ENCODE measurements around the gene OR10D3.

OR10D3 gene

DNA sequence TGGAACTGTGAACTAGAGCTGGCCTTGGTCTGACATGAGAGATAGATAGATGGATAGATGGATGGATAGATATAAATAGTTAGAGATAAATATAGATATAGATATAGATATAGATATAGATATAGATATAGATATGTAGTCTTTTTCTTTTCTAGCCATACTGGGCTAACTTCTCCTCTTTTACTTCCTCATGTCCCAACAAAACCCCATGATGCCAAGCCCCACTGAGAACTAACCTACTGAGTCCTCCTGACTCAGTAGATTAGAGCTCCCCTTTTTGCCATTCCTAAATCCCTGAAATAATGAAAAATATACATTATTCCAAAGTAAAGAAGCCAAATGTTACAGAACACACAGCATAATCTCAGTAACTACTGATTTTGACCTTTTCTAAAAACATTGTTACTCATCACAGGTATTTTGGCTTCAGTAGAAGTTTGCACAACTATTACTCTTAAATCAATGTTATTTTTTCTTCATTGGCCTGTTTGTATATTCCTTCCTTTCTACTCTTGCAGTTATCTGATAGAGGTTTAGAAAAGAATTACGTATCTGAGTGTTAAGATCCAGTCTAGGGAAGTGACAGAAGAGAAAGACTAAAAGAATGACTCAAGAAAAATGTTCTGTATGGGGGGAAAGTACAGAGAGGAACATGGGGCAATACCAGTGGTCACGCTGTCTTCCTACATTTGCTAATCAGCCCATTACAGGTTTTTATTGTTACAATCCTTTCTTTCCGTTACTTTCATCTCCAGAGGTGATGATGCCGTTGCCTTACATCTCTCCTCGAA lies 6.0 kb upstream of the OR10D3 start:
- DNase-seq (ENCODE audit: low spot score in 2 of 2) (no peak), ATAC-seq (no peak)
- no peaks in the 10 kb centered on the region for H3K4me1 Mint-ChIP-seq
- H3K27ac Mint-ChIP-seq: no peak overlapping the region
- no peaks in the 10 kb centered on the region for H3K9me3 Mint-ChIP-seq
- no peaks in the 10 kb centered on the region for H3K36me3 Mint-ChIP-seq
- H3K4me3 Mint-ChIP-seq: no peak overlapping the region

DNA sequence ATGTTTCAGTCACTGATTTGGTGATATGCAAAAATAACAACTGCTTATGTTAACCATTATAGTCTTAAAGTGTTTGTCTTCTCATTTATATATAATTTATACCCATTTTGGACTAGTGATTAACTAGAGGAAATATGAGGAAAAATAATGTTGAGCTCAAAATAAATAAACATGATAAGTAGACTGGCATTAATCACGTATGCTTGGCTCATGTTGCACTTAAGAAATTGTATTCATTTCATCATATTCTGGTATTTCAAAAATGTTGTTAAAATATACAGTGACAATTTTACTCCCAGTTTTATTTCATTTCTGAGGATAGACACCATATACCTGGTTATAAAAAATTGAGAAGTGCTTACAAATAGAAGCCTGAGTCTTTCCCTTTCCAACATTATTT lies 3.8 kb upstream of the OR10D3 start:
- Mint-ChIP-seq H3K9me3 (no peaks in the 10 kb centered on the region), H3K4me1 (no peaks in the 10 kb centered on the region), H3K4me3 (no peak overlapping the region), H3K36me3 (no peaks in the 10 kb centered on the region), H3K27ac (no peak overlapping the region)
- ATAC-seq: no peak
- no peak for DNase-seq (ENCODE audit: low spot score in 2 of 2)

DNA sequence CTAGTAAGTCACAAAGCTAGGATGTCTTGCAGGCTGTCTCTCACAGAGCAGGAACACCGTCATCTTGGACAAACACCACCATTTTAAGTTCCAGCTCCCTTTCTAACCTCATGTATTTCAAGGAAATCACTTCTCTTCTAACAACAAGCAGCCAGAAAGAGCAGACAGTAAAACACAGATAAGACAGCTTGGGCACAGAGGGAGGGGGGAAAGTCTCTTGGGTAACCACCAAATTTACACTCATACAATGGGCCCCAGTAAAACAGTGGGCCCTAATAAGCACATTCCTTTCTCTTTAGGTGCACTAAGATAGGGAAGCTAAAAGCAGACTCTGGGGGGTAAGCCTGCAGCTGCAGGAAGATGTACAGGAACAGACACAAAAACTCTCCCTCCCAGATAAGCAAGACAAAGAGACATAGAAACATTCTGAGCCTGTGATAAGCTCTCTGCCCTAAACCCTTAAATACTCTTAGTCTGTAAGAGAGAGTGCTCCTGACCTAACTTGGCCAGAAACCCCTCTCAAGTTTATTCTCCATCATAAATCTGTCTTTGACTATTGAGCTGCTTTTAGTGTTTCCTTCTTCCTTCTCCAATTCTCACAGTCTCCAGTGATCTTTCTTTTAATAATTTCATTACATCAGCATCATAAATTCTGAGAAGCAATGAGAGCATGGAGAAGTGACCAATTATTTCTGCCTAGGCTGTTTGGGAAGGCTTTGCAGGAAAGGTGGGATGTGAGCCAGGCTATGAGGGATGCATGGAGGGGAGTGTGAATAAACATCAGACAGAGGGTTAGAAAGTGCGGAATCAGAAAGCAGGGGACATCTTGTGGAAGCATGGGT lies 7.4 kb downstream of the OR10D3 start:
- no peak overlapping the region for H3K27ac Mint-ChIP-seq
- ATAC-seq (no peak), DNase-seq (ENCODE audit: low spot score in 2 of 2) (no peak)

DNA sequence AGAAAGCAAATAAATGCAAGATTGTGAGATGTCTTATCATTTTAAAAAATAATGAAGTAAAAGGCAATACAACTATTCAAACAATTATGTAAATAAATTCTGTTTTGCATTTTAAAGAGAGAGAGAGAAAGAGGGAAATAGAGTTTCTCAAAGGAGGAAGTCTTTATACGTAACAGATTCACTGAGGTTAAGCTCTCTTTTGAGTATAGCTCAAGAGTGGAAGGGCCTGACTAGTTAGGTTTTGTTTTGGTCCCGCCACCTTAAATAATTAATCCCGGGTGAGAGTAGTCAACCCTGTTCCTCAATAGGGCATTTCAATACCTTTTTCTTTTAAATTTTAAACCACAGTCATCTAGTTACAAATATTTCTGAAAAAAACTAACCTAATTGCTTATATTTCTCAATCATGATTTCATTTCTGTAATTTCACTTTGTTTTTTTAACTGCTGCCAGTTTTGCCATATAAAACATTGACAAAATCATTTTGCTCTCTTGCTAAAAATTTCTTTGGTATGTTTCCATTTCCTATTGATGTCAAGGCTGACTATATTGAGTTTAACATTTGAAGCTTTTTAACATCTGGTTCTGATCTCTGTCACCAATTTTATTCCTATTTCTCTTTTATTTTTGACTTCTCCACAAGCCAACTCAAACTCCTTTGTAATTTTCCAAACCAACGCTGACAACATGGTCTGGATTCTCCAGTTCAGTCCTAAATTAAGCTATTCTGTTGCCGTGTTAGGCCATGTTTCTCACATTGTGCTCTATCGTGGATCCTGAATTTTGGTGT lies 10.3 kb downstream of the OR10D3 start:
- no peaks in the 10 kb centered on the region for H3K36me3 Mint-ChIP-seq
- ATAC-seq (no peak), DNase-seq (ENCODE audit: low spot score in 2 of 2) (no peak)

More for the DNA sequence above, 7.4 kb downstream of the OR10D3 start:
- H3K4me3 Mint-ChIP-seq: no peak overlapping the region
- no peaks in the 10 kb centered on the region for H3K4me1 Mint-ChIP-seq
- no peaks in the 10 kb centered on the region for H3K36me3 Mint-ChIP-seq
- peaks cover 3% of the 10 kb centered on the region for H3K9me3 Mint-ChIP-seq

DNA sequence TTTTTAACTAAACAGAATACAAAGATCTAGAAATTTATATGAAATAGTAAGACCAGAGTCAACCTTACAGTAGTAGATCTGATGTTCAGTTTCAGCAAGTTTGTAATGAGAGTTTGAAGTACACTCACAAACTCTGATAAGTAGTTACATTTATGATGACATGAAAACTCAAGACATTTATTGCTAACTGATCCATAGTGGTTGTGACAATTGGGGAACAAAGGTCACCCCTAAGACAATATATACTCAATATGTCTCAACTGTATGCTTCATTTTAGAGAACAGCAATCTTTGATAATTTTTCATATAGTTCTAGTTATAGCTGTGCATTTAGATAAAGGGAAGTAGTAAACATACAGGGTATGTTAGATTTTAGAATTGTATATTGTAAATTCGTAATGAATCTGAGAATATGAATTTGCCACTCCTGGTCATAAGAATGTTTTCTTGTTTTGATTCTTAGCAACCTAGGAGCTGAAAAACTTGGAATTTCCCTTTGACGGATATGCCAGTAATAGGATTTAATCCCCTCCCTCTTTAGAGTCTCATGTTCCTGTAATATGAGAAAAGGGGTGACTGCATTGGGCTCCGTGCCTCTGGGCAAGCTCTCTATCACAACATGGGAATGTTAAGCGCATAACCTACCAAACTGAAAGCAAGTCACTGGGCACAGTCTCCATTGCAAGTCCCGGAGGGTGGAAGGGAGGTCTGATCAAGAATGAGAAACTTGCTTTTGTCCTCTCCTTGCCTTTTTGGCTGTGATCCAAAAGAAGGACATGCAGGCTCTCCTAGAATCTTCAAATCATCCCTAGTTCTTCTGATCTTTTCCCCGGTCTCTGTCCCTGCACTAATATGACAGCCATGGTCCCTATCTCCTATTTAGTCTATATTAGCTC lies 11.4 kb downstream of the OR10D3 start:
- Mint-ChIP-seq H3K4me1 (no peaks in the 10 kb centered on the region), H3K27ac (no peak overlapping the region), H3K4me3 (no peak overlapping the region), H3K36me3 (no peaks in the 10 kb centered on the region), H3K9me3 (no peaks in the 10 kb centered on the region)
- ATAC-seq (no peak), DNase-seq (ENCODE audit: low spot score in 2 of 2) (no peak)

More for the DNA sequence above, 10.3 kb downstream of the OR10D3 start:
- no peaks in the 10 kb centered on the region for H3K9me3 Mint-ChIP-seq
- H3K4me1 Mint-ChIP-seq: no peaks in the 10 kb centered on the region
- no peak overlapping the region for H3K27ac Mint-ChIP-seq
- no peak overlapping the region for H3K4me3 Mint-ChIP-seq

DNA sequence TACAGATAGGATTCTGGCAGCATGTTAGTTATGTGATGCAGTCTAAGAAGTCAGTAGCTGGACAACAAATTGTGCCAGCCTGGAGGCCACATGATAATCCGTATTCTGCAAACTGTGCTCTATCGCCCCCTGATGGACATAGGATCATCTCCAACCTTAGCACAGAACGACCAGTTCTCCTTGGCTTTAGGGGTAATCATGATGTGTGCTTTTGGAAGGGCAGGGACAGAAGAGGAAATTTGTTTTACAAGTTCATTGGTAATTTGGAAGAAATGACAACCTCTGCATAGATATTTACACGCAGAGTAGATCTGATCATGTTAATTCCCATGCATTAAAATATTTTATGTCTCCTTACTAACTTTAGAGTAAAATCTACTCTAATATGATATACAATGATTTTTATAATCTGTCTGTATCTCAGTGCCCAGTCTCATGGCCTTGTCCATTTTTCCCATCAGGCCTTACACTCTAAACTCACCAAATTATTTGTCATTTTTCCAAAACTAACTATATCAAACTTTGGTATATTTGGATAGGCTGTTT lies 12.1 kb downstream of the OR10D3 start:
- H3K27ac Mint-ChIP-seq: no peak overlapping the region
- ATAC-seq: peak; percentile 71
- peak in 1 of 2 donors; percentile 54 for DNase-seq (ENCODE audit: low spot score in 2 of 2)

DNA sequence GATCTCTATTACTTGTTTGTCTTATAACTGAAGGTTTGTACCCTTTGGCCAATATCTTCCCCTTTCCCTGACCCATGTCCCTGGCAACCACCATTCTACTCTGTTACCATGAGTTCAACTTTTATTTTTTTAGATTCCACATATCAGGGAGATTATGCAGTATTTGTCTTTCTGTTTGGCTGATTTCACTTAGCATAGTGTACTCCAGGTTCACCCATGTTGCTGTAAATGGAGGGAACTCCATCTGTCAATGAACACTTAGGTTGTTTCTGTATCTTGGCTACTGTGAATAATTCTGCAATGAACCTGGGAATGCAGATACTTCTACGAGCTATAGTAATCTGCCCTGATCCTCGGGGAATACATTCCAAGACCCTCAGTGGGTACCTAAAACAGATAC lies 14.9 kb downstream of the OR10D3 start:
- Mint-ChIP-seq H3K9me3 (no peaks in the 10 kb centered on the region), H3K36me3 (no peaks in the 10 kb centered on the region), H3K4me1 (no peaks in the 10 kb centered on the region), H3K4me3 (no peak overlapping the region), H3K27ac (no peak overlapping the region)
- no peak for ATAC-seq
- DNase-seq (ENCODE audit: low spot score in 2 of 2): no peak

More for the DNA sequence above, 12.1 kb downstream of the OR10D3 start:
- no peaks in the 10 kb centered on the region for H3K9me3 Mint-ChIP-seq
- H3K36me3 Mint-ChIP-seq: no peaks in the 10 kb centered on the region
- no peak overlapping the region for H3K4me3 Mint-ChIP-seq
- H3K4me1 Mint-ChIP-seq: no peaks in the 10 kb centered on the region

DNA sequence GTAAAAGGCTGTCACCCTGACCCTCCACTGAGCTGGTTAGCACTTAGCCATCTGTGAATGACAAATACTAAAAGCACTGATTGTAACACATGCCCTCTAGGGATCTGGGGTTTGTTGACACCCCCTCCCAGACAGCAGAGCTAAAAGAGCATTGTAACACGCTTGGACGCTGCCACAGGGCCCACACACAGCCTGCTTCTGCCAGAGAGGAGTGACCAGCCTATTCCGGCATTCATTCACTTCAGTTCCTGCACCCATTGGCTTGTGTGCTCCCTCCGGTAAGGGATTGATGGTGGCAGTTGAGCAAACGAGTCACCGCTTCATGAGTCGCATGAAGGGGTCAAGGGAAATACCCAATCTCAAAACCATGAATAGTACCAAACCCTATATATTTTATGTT lies 15.8 kb downstream of the OR10D3 start:
- H3K27ac Mint-ChIP-seq: no peak overlapping the region
- H3K36me3 Mint-ChIP-seq: no peaks in the 10 kb centered on the region
- H3K4me1 Mint-ChIP-seq: no peaks in the 10 kb centered on the region
- DNase-seq (ENCODE audit: low spot score in 2 of 2) (no peak), ATAC-seq (no peak)
- no peaks in the 10 kb centered on the region for H3K9me3 Mint-ChIP-seq
- H3K4me3 Mint-ChIP-seq: no peak overlapping the region

DNA sequence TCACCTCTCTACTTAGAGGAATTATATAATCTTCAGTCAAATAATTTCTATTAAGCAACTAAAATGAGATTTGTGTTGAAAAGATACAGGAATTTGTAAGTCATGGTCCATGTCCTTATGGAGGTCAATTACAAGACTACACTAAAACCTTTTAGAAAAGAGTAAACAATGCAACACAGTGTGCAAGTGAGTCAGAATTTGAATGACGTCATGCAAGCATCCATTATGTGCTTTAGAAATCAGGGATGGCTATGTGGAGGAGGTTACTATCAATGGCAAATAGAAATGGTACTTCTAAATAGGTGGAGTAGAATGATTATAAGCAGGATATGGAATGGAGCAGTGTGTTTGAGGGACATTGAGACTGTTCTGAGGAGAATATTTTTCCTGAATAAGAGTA lies 16.6 kb downstream of the OR10D3 start:
- no peaks in the 10 kb centered on the region for H3K4me1 Mint-ChIP-seq
- no peaks in the 10 kb centered on the region for H3K36me3 Mint-ChIP-seq
- H3K4me3 Mint-ChIP-seq: no peak overlapping the region
- no peaks in the 10 kb centered on the region for H3K9me3 Mint-ChIP-seq
- ATAC-seq (no peak), DNase-seq (ENCODE audit: low spot score in 2 of 2) (no peak)
- no peak overlapping the region for H3K27ac Mint-ChIP-seq

DNA sequence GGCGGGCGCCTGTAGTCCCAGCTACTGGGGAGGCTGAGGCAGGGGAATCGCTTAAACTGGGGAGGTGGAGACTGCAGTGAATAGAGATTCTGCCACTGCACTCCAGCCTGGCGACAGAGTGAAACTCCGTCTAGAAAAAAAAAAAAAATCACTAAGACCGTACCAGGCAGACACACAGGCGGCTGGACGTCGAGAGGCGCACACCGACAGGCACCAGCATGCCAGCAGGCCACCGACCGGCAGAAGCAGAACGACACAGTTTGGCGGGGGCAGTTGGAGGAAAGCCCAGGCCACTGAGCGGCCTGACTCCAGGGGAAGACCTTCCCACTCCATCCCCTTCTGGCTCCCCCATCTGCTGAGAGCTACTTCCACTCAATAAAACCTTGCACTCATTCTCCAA lies 17.5 kb downstream of the OR10D3 start:
- no peaks in the 10 kb centered on the region for H3K4me1 Mint-ChIP-seq
- ATAC-seq (no peak), DNase-seq (ENCODE audit: low spot score in 2 of 2) (no peak)
- no peaks in the 10 kb centered on the region for H3K36me3 Mint-ChIP-seq
- H3K27ac Mint-ChIP-seq: no peak overlapping the region
- no peaks in the 10 kb centered on the region for H3K9me3 Mint-ChIP-seq
- H3K4me3 Mint-ChIP-seq: no peak overlapping the region

DNA sequence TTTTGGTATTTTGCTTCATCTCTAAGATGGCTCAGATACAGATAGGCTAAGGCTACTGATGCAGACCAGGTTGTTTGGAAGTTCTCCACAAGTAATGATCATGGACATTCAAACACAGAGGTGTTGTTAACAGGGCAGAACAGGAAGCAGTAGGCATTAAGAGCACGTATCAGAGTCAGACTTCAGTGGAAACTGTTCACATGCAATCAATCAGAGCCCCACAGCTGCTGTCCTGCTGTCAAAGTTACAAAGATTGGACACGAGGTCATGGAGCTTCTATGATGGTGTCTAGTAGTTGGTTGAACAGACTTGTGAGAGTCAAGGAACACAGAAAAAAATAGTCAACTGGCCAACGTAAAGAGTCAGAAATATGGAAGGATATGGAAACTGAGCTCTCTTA lies 19.8 kb downstream of the OR10D3 start:
- ATAC-seq (no peak), DNase-seq (ENCODE audit: low spot score in 2 of 2) (no peak)
- H3K4me3 Mint-ChIP-seq: no peak overlapping the region
- H3K36me3 Mint-ChIP-seq: no peaks in the 10 kb centered on the region
- no peaks in the 10 kb centered on the region for H3K9me3 Mint-ChIP-seq
- H3K27ac Mint-ChIP-seq: no peak overlapping the region
- H3K4me1 Mint-ChIP-seq: no peaks in the 10 kb centered on the region

DNA sequence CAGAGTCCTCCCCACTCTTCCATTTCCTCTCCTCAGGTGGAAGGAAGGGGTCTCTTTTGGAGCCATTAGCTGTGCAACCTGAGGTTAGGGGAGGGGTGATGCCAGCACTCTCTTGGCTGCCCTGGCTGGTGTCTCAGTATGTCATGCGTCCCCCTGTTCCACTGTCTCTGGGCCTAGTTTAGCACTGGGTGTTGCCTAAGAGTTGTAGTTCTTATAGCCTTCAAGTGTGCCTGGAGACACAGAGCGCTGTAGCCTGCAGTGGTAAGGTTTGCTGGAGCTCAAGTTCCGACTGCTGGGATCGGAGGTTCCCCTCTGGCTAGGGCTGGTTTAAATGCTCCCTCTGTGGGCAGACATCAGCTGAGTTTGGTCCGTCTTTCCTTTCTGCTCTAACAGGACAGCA lies 20.9 kb downstream of the OR10D3 start:
- ATAC-seq: peak; percentile 42
- H3K9me3 Mint-ChIP-seq: no peaks in the 10 kb centered on the region
- no peak for DNase-seq (ENCODE audit: low spot score in 2 of 2)
- H3K27ac Mint-ChIP-seq: no peak overlapping the region
- H3K4me1 Mint-ChIP-seq: no peaks in the 10 kb centered on the region
- H3K4me3 Mint-ChIP-seq: no peak overlapping the region
- no peaks in the 10 kb centered on the region for H3K36me3 Mint-ChIP-seq

DNA sequence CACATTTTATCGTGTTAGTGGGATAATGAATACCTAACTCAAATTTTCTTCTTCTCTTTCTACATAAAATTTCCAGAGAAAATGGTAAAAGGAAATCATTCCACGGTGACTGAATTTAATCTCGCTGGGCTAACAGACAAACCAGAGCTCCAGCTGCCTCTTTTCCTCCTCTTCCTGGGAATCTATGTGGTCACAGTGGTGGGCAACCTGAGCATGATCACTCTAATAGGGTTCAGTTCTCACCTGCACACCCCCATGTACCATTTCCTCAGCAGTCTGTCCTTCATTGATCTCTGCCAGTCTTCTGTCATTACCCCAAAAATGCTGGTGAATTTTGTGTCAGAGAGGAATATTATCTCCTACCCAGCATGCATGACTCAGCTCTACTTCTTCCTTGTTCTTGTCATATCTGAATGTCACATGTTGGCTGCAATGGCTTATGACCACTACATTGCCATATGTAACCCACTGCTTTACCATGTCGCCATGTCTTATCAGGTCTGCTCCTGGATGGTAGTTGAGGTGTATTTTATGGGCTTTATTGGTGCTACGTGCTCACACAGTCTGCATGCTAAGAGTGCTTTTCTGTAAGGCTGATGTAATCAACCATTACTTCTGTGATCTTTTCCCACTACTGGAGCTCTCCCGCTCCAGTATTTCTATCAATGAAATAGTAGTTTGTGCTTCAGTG lies 24.1 kb downstream of the OR10D3 start:
- no peak overlapping the region for H3K27ac Mint-ChIP-seq

DNA sequence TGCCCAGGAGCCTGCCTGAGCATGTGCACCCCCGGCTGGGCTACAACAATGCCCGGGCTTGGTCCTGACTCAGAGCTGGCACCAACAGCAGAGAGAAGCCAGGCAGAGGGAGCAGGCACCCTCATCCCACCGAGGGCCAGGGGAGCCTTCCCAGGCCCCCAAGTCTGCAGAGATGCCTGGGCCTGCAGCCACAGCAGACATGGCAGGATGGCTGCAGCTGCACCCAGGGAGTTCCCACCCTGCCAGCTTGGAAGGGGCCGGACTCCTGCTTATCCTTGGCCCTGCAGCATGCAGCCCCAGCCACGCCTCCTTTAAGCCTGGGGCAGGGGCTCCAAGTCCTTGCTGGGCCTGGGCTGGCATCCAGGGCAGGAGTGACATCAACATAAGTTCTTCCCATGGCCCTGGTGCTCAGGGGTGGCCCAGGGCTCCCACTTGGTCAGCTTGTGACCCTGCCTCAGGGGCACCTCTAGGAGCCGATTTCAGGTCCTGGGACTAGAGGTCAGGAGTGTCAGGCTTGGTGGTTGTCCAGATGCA lies 26.7 kb downstream of the OR10D3 start:
- Mint-ChIP-seq H3K4me3 (no peak overlapping the region), H3K9me3 (no peaks in the 10 kb centered on the region), H3K27ac (no peak overlapping the region), H3K36me3 (no peaks in the 10 kb centered on the region), H3K4me1 (no peaks in the 10 kb centered on the region)
- peak; percentile 25 for ATAC-seq
- no peak for DNase-seq (ENCODE audit: low spot score in 2 of 2)

More for the DNA sequence above, 24.1 kb downstream of the OR10D3 start:
- Mint-ChIP-seq H3K9me3 (no peaks in the 10 kb centered on the region), H3K4me1 (no peaks in the 10 kb centered on the region), H3K36me3 (no peaks in the 10 kb centered on the region), H3K4me3 (no peak overlapping the region)
- DNase-seq (ENCODE audit: low spot score in 2 of 2) (no peak), ATAC-seq (no peak)

Measured in stimulated activated effector memory CD8-positive, alpha-beta T cell treated with anti-CD3 and anti-CD28 coated beads, Interleukin-12 subunit alpha, Interleukin-12 subunit beta, amount 100 ng/mL, for 72 hours (primary cell).